NCI-H345 treated with DMSO at 0.1 percent for 48 hours (cell line): ENCODE results near the gene OTOR.

Experiments used
- DNase-seq: peaks from one replicate; lab custom pipeline; 2025; ENCODE audit not compliant: unreplicated experiment; lab: John Stamatoyannopoulos, UW

The OTOR gene

DNA sequence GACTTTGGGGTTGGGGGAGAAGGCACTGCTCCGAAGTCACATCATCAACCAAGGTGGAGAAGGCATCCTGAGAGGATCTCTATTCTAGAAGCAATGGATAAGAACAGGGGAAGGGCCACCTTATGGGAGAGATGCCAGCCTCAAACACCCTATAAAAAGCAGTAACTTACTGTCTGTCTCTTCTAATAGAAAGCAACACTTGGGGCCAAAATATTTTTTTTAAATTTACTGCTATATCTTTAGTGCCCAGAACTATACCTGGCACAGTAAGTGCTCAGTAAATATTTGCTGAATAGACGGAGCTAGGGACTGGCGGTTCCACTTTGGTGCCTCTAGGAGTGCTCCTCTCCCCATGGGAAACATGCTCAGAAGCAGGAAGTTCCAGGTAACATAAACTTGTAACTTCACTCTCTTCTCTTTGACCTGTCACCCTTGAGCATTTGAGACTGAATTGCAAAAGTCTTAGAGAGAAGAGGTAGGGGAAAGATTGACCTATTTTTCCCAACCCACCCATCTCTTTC, 807 bp upstream of the OTOR start:
- DNase-seq: peak; percentile 27

DNA sequence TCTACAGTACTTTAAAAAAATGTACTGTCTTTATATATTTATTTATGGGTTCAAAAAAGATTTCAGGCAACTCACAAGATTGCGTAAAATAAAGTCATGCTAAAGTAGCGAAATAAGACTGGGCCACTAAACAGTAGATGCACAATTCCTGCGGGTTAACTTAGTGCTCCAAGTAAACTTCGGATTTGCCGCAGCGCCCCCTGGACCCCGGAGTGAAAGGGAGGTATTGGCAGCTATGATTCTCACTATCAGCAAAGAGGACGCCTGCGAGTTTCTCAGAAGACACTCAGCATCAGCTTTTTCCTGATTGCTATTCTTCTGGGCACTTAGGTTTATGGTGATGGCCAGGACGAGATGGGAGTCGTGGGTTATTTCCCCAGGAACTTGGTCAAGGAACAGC, 1.4 kb downstream of the OTOR start:
- DNase-seq: no peak

DNA sequence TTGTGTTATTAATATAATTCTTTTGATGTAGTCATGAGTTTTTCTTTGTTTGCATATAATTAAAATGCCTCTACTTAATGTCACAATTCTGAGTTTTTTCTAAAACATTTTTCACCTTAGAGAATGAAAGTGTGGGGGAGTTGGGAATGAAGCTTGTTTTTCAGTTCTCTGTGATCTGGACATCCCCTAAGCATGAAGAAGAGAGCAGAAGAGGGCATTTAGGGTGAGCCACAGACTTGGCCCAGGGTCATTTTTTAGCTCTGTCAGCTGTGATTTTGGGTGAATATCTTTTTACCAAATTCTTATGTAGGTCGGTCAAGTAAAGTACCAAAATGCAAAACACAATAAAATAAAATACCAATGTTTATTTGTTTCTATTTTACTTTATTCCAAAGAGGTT, 3.9 kb downstream of the OTOR start:
- no peak for DNase-seq

DNA sequence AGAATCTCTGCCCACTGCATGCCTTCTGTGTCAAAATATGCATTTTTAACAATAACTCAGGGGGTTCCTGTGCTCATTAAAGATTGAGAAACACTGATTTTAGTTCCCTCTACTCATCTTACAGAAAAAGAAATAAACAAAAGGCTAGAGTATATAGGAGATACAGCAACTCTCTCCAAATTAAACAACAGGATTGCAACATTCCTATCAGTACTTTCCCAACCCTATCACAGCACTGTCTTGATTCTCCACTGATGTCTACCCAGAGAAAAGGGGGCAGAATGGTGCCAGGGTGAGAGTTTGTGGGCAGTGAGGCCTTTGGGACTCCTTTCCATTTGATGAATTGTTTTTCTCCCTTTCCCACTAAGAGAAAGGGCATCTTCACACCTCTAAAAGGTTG, 4.7 kb downstream of the OTOR start:
- DNase-seq: no peak

DNA sequence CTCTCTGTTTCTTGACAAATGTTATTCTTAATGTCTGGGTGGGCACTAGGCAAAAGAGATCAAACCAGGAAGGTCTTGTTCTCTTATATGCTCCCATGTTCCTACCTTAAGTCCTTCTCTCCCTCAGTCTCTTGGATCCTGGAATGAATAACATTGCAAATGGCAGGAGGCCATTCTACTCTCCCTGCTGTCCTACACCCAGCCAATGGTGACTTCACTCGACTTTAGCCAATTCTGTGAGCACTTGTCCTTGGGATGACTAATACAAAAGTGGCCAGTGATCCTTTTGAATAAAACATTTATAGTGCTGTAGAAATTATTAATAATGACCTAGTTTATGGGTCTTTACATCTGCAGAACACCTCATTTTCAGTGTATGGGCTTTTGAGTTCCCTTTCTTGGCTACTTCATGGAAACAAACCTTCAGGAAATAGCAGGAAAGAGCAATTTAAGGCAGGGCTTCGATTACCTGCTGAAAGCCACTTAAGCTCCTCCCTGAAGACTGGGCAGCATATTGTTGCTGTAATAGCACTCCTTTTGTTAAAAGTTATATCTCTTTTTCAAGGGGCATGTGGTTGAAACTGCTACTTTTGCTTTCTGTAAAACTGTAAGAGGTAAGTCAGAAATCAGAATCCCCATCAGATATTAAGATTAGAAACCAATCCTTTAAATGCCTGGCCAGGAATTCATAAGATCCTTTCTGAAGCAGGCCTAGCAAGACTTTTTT, 10.5 kb downstream of the OTOR start:
- no peak for DNase-seq

DNA sequence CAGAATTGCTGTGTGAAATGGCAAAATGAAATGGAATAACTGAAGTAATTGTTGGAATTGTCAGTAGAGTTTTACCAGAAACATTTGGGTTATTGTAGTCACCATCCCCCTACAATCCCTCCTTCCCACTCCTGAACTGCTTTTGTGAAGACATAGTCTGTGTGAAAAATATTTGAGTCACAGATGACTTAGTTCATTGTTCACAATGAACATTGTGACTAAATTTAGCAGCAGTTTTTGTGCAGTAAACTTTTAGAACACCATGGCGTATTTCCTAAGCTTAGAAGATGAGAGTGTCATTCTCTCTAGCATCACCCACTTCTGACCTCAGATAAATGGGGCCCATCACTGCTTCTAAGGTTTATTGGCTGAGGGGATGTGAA, 11.0 kb downstream of the OTOR start:
- no peak for DNase-seq

DNA sequence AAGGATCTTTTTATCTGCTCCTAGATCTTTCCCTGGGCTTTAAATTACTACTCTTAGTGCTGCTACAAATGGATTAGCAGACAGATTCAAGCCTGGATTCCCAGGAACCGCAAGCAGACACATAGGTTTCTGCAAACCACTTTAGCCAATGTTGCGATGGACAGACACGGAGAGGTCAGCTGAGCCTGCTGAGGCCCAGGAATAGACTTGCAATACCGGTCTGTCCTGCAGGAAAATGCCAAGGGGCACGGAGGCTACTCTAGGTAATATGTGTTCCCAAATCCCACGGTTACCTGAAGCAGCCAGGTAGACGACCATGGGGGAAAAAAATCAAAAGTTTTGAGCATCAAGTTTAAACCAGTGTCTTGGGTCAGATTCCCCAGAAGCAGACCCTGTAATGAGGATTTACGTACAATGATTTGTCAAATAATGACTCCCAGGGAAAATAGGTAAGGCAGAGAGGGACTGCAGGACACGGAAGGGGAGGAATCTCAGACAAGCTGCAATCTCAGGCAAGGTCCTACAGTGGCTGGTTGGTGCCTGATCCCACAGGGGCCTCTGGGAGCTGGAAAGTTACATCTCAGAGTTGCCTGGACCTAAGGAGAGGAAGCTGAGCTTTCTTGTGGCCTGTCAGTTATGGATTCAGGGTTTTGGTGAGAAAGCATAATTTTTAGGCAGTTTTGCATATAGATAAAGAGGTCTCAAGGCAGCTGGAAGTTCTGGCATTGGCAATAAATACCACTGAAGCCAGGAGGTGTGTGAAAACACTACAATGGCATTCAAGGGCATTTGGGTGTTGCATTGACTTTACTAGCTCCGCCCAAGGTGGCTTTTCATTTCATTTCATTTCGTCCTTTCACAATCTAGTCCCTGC, 12.5 kb downstream of the OTOR start:
- no peak for DNase-seq

DNA sequence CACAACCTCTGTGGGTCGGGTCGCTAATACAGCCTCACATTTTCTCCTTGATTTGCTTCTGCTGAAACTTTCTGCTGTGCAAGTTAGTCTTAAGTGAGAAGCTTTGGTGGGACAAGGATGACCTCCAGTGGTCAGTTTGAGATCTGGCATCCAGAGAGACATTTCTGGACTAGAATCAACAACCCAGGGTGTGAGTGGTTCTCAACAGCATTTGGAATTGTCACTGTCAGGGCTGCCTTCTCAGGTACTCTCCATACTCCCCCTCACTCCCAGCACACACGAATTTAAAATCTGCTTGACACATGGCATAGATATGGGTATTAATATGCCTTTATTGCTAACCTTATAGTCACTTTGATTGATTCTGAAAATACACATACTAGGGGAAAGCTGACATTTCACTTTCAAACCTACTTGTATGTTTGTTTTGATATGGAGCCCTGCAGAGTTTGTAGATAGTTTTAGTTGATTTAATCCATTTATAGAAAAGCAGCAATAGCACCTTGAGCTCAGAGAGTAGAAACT, 13.2 kb downstream of the OTOR start:
- peak; percentile 84 for DNase-seq

DNA sequence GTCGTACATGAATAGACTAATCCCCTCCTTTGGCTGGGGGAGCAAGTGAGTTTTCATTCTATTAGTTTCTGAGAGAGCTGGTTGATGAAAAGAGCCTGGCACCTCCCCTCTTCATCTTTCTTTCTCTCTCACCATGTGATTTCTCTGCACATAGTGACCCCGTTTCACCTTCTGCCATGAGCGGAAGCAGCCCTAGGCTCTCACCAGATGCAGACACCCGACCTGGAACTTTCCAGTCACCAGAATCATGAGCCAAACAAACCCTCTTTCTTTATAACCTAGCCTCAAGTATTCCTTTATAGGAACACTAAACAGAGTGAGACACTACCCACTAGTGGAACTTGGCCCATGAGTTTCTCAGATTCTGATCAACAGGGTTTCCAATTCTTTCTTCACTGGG, 16.4 kb downstream of the OTOR start:
- DNase-seq: no peak

DNA sequence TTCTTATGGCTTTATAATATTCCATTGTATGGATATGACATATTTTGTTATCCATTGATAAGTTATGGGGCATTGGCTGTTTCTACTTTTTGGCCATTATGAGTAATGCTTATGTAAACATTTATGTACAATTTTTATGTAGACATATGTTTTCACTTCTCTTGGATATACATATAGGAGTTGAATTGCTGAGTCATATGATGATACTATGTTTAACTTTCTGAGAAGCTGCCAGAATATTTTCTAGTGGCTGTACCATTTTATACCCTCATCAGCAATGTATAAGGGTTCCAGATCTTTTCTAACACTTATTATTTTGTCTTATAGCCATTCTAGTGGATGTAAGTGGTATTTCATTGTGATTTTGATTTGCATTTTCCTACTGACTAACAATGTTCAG, 23.1 kb downstream of the OTOR start:
- DNase-seq: no peak

DNA sequence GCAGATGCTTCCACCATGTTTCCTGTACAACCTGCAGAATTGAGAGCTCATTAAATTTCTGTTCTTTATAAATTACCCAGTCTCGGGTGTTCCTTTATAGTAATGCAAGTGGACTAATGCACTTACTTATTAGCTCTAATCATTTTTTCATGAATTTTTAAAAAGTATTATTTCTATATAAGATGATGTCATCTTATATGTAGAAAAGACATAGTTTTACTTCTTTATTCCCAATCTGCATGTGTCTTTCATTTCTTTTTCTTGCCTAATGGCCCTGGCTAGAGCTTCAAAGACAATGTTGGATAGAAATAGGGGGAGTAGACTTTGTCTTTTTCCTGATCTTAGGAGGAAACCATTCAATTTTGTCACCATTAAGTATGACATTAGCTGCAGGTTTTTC, 27.8 kb downstream of the OTOR start:
- no peak for DNase-seq

DNA sequence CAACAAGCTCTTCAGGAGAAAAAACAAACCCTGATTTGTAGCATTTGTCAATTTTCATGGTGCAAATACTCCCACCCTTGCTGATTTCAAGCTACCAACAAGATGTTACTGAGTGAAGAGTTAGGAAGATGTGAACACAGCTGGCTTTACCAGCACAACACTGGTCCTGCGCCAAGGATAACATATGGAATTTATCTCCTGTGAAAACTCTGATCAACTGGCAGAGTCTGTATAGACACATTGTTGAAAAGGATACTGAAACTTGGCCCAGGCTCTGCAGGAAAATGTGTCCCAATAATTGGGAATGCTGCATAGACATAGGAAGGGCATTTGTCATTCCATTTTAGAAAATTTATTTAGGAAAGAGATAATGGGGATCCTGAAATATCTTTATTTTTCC, 29.0 kb downstream of the OTOR start:
- no peak for DNase-seq

DNA sequence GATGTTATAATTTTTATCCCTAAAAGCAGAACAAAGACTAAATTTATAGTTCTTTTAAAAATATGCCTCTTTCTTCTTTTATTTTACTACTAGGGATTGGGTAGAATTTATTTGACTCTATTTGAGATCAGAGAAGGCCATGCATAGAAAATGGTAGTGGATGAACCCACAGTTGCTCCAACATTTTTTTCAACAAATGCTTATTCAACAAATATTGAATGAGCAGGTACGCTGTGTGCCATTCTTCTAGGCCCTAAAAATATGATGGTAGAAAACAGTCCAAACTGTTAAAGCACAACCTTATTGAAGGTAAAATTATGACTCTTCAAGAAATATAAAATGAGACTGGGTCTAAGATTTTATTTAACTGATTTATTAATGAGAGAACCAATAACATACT, 30.0 kb downstream of the OTOR start:
- DNase-seq: no peak

DNA sequence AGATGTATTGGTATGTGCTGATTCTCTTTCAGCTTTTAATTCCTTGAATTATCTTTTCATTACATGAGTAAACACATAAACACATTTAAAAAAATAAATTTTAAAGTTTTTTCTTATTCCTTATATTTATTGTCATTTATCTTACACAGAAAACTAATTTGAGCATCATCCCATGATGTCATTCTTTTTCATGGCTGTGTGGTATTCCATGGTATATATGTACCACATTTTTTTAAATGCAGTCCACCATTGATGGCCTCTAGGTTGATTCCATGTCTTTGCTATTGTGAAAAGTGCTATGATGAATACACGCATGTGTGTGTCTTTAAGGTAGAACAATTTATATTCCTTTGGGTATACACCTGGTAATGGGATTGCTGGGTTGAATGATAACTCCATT, 33.3 kb downstream of the OTOR start:
- no peak for DNase-seq

DNA sequence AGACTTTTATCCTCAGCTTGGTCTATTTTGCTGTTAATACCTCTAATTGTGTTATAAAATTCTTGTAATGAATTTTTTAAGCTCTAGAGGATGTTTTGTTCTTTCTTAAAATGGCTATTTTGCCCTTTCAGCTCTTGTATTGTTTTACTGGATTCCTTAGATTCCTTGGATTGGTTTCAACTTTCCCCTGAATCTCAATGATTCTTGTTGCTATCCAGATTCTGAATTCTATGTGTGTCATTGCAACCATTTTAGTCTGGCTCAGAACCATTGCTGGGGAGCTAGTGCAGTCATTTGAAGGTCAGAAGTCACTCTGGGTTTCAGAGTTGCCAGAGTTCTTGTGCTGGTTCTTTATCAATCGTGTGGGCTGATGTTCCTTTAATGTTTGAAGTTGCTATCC, 37.1 kb downstream of the OTOR start:
- no peak for DNase-seq
